ENCODE measurements around the gene TMEM95. TPM values are rescaled to one million over a fixed set of nuclear protein-coding genes. Genes with fewer than 3 reads are reported as not detected.

TMEM95 gene
- polyA plus RNA-seq, 1 donor from 2014 or later: not detected

- H3K4me3 ChIP-seq (ENCODE audit: low read length): peak within 1 kb of the TSS; percentile 88
- H2AFZ ChIP-seq (ENCODE audit: low read depth, low read length): peak within 1 kb of the TSS; percentile 76
- peaks cover 2% of the 10 kb centered on the region for H4K20me1 ChIP-seq (ENCODE audit: insufficient read depth)
- no peaks in the 10 kb centered on the region for H3K36me3 ChIP-seq (ENCODE audit: insufficient read depth, low read length)
- H3K27ac ChIP-seq (ENCODE audit: low read length): peak within 1 kb of the TSS; percentile 98
- peak within 1 kb of the TSS; percentile 98 for H3K9ac ChIP-seq (ENCODE audit: low read length)
- H3K79me2 ChIP-seq (replicated peaks; ENCODE audit: insufficient read depth, low read length): peaks cover 32% of the 10 kb centered on the region
- H3F3A ChIP-seq (ENCODE audit: insufficient read depth, low read length, poor library complexity, severe bottlenecking): peaks cover 5% of the 10 kb centered on the region
- H3K4me2 ChIP-seq (ENCODE audit: low read length): peak within 1 kb of the TSS; percentile 86
- TF ChIP-seq EZH2 (IDR thresholded peaks at IDR 0.05; ENCODE audit: borderline replicate concordance, insufficient read depth, low read length, poor library complexity, severe bottlenecking) (no peak), EP300 (conservative IDR thresholded peaks at IDR 0.05; ENCODE audit: poor library complexity, severe bottlenecking) (no peak), SMC3 (conservative IDR thresholded peaks at IDR 0.05; ENCODE audit: poor library complexity) (no peak), POLR2AphosphoS5 (IDR thresholded peaks at IDR 0.05) (peak; percentile 91), REST (IDR thresholded peaks at IDR 0.05; ENCODE audit: borderline replicate concordance) (peak; percentile 40), RAD21 (conservative IDR thresholded peaks at IDR 0.05) (no peak), MXI1 (conservative IDR thresholded peaks at IDR 0.05; ENCODE audit: poor library complexity, severe bottlenecking) (peak; percentile 49), CTCF (IDR thresholded peaks at IDR 0.05; ENCODE audit: poor library complexity, severe bottlenecking) (peak; percentile 37), TAF1 (IDR thresholded peaks at IDR 0.05; ENCODE audit: low read depth) (peak; percentile 51)
- no peaks in the 10 kb centered on the region for H3K9me3 ChIP-seq (ENCODE audit: low read length)
- H3K9me2 ChIP-seq (ENCODE audit: insufficient read depth, low read length): no peaks in the 10 kb centered on the region
- no peaks in the 10 kb centered on the region for H3K27me3 ChIP-seq (ENCODE audit: insufficient read depth, low read depth, low read length)
These were observed 49.2 kb downstream of the TMEM95 start, which contains the start of gene TMEM256 for GRCh38 chr17:7403977-7404736. TSS of gene TMEM256 (minus strand) at chr17:7404097. CDS start at chr17:7404084, 13 bp downstream.

GRCh38 chr17:7404737-7405349, 49.9 kb downstream of the TMEM95 start:
- Histone ChIP-seq H3K4me3 (ENCODE audit: low read length) (peak overlapping the region; percentile 88), H3K4me2 (ENCODE audit: low read length) (no peak overlapping the region), H4K20me1 (ENCODE audit: insufficient read depth) (peaks cover 2% of the 10 kb centered on the region), H3K27me3 (ENCODE audit: insufficient read depth, low read depth, low read length) (no peaks in the 10 kb centered on the region), H3K9ac (ENCODE audit: low read length) (peak overlapping the region; percentile 98), H3K79me2 (replicated peaks; ENCODE audit: insufficient read depth, low read length) (peaks cover 32% of the 10 kb centered on the region), H3K27ac (ENCODE audit: low read length) (peak overlapping the region; percentile 98), H2AFZ (ENCODE audit: low read depth, low read length) (peak overlapping the region; percentile 45), H3K9me3 (ENCODE audit: low read length) (no peaks in the 10 kb centered on the region), H3F3A (ENCODE audit: insufficient read depth, low read length, poor library complexity, severe bottlenecking) (peaks cover 5% of the 10 kb centered on the region), H3K36me3 (ENCODE audit: insufficient read depth, low read length) (no peaks in the 10 kb centered on the region), H3K9me2 (ENCODE audit: insufficient read depth, low read length) (no peaks in the 10 kb centered on the region)
- TF ChIP-seq SMC3 (conservative IDR thresholded peaks at IDR 0.05; ENCODE audit: poor library complexity): no peak
- no peak for TF ChIP-seq RAD21 (conservative IDR thresholded peaks at IDR 0.05)
- no peak for TF ChIP-seq REST (IDR thresholded peaks at IDR 0.05; ENCODE audit: borderline replicate concordance)
- no peak for TF ChIP-seq EP300 (conservative IDR thresholded peaks at IDR 0.05; ENCODE audit: poor library complexity, severe bottlenecking)
- no peak for TF ChIP-seq MXI1 (conservative IDR thresholded peaks at IDR 0.05; ENCODE audit: poor library complexity, severe bottlenecking)
- TF ChIP-seq POLR2AphosphoS5 (IDR thresholded peaks at IDR 0.05): peak; percentile 80
- TF ChIP-seq EZH2 (IDR thresholded peaks at IDR 0.05; ENCODE audit: borderline replicate concordance, insufficient read depth, low read length, poor library complexity, severe bottlenecking): no peak
- peak; percentile 13 for TF ChIP-seq TAF1 (IDR thresholded peaks at IDR 0.05; ENCODE audit: low read depth)
- TF ChIP-seq CTCF (IDR thresholded peaks at IDR 0.05; ENCODE audit: poor library complexity, severe bottlenecking): no peak

All from neural cell (in vitro differentiated cells).